ENCODE data around the gene OPA1.

DNA sequence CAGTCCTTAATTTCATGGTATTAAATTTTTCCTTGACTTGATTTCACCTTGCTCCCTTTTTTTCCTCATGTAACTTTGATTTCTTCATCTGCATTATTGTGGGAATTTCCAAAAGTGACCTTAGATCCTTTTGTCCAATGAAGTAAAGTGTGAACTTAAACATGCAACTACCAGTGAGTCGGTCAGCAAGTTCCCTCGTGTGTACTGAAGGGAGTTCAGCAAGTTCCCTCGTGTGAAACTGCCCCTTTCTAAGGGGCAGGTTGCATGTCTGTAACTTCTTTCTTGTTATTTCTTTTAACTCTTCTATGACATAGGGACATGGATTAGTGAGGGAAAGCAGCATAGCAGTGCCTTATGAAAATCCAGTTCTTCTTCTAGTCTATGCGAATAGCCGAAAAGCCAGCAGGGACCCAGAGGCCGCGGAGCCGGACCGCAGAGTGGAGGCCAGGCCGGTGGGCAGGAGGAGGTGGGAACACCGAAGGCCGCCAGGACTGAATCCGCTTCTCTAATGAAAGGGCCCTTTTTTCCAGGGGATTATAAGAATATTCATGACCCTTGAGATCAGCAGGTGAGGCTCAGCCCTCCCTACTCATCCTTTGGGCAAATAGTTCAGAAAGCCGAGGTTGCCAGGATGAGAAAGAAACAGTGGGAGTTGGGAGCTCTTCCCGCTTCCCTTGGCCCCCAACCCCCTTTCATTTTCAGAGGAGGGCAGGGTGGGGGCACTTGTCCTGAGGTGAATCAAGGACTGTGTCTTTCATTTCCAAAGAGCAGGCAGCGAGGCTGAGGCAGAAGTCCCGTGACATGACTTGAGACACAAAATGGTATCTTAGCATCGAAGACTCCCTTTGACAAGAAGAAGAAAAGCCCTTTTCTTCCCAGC, 117.5 kb downstream of the OPA1 start:
- TF ChIP-seq, protein P1, sequence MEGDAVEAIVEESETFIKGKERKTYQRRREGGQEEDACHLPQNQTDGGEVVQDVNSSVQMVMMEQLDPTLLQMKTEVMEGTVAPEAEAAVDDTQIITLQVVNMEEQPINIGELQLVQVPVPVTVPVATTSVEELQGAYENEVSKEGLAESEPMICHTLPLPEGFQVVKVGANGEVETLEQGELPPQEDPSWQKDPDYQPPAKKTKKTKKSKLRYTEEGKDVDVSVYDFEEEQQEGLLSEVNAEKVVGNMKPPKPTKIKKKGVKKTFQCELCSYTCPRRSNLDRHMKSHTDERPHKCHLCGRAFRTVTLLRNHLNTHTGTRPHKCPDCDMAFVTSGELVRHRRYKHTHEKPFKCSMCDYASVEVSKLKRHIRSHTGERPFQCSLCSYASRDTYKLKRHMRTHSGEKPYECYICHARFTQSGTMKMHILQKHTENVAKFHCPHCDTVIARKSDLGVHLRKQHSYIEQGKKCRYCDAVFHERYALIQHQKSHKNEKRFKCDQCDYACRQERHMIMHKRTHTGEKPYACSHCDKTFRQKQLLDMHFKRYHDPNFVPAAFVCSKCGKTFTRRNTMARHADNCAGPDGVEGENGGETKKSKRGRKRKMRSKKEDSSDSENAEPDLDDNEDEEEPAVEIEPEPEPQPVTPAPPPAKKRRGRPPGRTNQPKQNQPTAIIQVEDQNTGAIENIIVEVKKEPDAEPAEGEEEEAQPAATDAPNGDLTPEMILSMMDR (conservative IDR thresholded peaks at IDR 0.05; ENCODE audit: low read depth, low read length) = no peak
- TF ChIP-seq EZH2 (IDR thresholded peaks at IDR 0.05; ENCODE audit: borderline replicate concordance, low read depth, low read length, poor library complexity, severe bottlenecking) = no peak

Data from A673 (cell line).